Measurements from ENCODE around the gene SERBP1.
"Not testable (repeated sequence)": the region's sequence is repeated elsewhere in the genome, so short reads cannot be mapped to it uniquely, and the experiment has no call there.

- not testable (repeated sequence) for TF ChIP-seq CTCF, POLR2A (IDR thresholded peaks at IDR 0.05)
Measured at GRCh38 chr1:67400029-67400786, 30.0 kb downstream of the SERBP1 start.
